SH-SY5Y (cell line): Measurements from ENCODE around the gene TMPRSS6.

Source experiments
- GATA2 ChIP-seq: IDR thresholded peaks from 2 replicates; pipeline ENCODE4 v1.6.1; 2011; ENCODE audit warnings: mild to moderate bottlenecking, low read depth, low read length
- GATA3 ChIP-seq: IDR thresholded peaks from 2 replicates; pipeline ENCODE4 v1.6.1; 2011; ENCODE audit warnings: low read depth, mild to moderate bottlenecking, low read length, moderate library complexity

The TMPRSS6 gene

DNA sequence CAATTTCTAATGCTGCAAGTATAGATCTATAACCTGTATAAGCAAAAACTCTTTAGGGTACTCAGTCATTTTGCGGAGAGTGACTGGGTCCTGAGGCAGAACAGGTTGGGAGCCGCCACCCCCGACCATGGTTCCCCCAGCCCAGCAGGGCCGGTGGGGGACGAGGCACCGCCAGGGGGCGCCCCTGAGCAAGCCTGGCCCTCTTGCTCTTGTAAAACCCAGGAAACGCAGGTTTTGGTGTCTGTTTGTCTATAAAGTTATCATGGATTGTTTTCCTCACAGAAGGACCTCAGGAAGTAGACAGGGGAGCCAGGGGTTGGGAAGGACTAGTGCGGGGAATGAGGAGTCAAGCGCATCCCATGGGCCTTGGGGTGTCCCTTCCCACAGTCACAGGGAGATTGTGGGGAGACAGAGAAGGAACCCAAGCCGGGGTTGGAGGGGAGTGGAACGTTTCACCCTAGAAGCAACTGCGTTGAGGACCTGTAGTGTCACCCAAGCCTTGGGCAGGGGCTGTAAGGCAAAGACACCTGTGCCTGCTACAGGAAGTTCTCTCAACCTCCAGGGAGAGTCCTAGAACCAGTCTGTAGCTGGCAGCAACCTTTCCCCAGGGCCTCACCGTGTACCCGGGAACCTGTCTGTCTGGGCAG lies 31.6 kb downstream of the TMPRSS6 start:
- TF ChIP-seq GATA3 (no peak), GATA2 (no peak)

DNA sequence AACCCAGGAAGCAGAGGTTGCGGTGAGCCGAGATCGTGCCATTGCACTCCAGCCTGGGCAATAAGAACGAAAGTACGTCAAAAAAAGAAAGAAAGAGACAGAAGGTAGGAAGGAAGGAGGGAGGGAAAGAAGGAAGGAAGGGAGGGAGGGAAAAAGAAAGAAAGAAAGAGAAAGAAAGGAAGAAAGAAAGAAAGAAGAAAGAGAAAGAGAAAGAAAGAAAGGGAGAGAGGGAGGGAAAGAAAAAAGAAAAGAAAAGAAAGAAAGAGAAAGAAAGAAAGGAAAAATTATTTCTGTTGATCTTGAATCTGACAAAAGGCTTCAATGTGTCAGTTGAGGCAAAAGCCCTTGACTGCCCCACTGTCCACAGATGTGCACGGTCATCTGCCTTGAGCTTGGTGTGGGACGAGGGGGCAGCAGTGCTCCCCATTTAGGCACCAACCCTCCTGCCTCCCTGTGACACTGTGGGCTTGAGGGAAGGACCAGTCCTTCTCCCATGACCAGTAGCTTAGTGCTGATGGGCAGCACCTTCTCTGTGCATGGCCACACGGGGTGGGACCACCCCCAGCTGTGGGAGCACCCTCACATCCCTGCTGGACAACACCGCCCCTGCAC lies 33.6 kb downstream of the TMPRSS6 start:
- TF ChIP-seq GATA2, result no peak
- TF ChIP-seq GATA3, result no peak

DNA sequence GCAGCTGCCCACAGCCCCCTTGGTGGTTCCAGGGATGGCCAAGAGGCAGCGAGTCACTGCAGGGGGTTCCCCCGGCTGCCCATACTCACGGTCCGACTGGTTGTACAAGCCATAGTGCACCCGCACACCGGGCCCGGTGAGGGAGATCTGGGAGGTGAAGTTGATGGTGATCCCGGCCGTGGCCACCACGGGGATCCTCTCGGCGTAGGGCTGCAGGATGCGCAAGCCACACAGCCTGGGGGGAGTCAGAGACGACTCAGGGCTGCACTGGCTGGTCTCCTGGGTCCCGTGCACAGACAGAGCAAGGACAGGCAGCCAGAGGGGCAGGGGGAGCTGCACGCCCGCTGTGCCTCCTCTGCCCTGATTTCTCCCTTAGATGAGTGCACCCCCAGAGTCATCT lies 34.5 kb downstream of the TMPRSS6 start:
- TF ChIP-seq GATA3 (no peak), GATA2 (no peak)

DNA sequence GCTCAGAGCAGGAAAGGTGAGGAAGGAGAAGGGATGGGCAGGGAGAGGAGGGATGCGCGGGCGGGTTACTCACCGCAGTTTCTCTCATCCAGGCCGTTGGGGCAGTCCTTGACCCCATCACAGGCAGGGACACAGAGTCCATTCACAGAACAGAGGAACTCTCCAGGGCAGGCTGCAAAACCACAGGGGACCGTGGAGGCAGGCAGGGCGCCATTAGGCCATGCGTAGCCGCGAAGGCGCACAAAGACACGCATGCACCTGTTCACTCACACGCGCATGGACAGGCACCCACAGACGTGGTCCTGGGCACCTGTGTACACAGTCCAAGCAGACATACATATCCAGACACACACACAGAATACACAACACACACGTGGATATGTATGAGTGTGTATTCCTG lies 35.0 kb downstream of the TMPRSS6 start:
- no peak for TF ChIP-seq GATA2
- TF ChIP-seq GATA3, result no peak

DNA sequence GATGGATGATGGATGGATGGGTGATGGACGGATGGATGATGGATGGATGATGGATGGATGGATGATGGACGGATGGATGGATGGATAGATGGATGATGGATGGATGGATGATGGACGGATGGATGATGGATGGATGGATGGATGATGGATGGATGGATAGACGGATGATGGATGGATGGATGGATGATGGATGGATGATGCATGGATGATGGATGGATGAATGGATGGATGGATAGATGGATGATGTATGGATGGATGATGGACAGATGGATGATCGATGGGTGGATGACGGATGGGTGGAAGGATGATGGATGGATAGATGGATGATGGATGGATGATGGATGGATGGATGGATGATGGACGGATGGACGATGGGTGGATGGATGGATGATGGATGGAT lies 36.8 kb downstream of the TMPRSS6 start:
- no peak for TF ChIP-seq GATA2
- no peak for TF ChIP-seq GATA3

DNA sequence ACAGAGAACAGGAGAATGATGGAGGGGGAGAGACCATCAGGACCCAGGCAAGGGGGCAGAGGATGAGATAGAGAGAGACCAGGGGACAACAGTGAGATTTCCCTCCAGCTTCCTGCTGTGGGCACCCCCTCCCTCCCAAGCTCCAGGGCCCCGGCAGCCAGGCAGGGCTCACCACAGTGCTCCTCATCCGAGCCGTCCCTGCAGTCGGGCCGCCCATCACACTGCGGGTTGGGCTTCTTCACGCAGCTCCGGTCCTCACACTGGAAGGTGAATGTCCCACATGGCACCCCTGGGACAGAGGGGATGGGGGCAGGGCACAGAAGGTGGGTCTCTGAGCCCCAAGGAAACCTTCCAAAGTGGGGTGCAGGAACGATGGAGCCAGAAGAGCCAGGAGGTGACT lies 38.8 kb downstream of the TMPRSS6 start:
- TF ChIP-seq GATA2 (no peak), GATA3 (no peak)

DNA sequence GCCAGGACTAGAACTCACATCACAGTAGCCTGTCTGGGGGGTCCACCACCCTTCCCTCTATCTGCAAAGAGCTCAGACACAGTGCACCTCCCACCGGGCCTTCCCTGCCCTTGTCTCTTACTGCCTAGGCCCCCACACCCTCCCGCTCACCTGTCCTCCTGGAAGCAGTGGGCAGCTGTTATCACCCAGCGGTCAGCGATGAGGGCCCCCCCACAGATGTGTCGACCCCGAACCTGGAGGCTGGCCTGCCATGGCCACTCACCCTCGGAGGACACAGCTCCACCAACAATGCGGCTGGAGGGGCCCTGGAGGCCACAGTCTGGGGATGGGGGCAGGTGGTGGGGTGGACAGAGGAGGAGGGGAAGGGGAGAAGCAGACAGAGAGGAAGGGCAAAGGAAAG lies 39.2 kb downstream of the TMPRSS6 start:
- TF ChIP-seq GATA3 (no peak), GATA2 (no peak)

DNA sequence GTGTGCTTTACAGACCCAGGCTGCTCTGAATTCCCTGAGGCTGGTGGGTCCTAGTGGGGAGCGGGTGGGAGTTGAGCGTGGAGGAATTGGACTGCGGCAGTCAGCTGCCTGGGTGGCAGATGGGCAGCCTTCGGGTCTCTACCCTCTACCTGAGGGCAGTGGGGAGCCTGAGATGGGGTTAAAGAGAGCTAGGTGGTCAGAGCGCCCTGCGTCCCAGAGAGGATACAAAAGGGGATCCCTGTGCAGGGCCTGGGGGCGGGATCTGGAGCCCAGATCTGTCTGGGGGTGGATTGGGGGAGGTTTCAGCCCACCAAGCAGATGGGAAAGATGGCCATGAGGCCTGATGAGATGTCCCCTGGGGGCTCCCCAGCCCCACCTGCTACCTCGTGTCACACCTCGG lies 39.8 kb downstream of the TMPRSS6 start:
- TF ChIP-seq GATA2 (no peak), GATA3 (no peak)

DNA sequence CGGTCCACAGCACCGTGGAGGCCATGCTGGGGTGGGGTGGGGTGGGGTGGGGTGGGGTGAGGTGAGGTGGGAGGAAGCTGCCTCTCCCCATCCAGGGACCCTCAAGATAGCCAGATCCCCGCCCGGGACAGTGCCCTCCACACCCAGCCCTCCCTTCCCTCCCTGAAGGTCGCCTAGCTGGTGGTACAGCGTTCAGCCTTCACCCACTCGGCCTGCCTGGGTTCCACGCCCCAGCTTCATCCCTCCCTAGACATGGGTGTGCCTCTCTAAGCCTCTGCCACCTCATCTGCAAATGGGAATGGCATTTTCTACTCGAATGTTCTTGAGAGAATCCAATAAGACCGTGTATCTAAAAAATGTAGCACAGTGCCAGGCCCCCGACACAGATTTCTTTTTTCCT lies 40.2 kb downstream of the TMPRSS6 start:
- TF ChIP-seq GATA2 (no peak), GATA3 (no peak)

DNA sequence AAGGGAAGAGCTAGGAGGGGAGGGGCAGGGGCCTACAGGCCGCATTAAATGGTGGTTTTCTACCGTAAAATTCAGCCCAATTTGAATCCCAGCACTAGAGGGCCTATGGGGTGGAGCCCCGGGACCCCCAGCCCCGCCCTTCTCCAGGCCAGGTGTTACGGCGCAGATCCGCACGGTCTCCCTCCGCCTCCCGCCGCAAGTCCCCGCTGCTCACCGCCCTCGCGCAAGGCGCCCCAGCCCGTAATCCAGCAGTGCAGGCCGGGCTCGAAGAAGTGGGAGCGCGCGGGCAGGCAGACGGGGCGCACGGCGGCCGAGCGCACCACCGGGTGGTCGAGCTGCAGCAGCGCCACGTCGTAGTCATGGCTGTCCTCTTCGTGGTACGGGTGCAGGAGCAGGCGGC lies 40.7 kb downstream of the TMPRSS6 start:
- no peak for TF ChIP-seq GATA3
- TF ChIP-seq GATA2, result no peak

DNA sequence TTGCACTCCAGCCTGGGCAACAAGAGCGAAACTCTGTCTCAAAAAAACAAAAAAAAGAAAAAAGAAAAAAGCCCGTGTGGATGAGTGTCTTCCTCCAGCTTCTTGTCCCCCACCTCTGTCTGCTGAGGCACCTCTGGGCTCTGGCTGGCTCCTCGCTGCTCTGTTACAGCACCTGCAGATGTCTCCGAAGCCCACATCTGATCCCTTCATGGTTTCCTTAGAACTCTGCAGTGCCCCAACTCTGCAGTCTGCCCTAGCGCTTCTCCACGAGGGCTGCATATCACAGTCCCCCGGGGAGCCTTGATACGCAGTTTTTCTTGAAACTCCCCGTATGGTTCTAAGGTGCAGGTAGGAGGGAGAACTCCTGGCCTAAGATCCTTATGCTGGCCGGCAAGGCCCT lies 42.1 kb downstream of the TMPRSS6 start:
- TF ChIP-seq GATA3, result no peak
- no peak for TF ChIP-seq GATA2

DNA sequence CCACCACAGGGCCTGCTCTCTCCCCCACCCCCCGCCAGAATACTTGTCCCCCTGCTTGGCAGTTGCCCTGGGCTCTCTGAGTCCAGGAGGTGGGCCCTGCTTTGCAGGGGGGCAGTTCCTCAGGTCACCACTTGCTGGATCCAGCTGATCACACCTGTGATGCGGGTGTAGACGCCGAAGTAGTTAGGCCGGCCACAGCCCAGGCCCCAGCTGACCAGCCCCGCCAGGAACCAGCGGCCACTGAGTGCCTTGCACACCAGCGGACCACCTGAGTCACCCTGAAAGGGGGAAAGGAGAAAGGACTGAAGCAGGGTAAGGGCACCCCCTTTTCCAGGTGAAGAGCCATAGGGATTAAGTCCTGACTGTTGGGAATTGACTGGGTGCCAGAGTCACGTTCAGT lies 43.6 kb downstream of the TMPRSS6 start:
- TF ChIP-seq GATA2, result no peak
- TF ChIP-seq GATA3, result no peak

DNA sequence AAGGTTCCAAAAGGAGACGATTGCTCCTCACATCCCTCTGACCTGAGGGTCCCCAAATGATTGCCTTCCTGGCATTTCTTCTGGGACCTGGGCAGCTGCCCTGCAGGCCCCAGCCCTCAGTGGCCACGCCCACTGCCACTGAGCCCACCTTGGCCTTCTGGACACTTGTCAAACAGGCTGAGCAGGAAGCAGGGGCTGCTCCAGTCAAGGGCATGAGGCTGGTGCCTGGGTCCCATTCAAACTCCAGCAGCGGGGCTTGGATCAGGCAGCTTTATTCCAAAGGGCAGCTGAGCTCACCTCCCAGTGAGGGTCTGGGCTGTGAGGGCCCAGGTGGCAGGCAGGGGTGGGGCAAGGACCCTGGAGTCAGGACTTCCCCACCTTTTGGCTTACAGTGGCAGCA lies 44.3 kb downstream of the TMPRSS6 start:
- TF ChIP-seq GATA2 (no peak), GATA3 (no peak)

DNA sequence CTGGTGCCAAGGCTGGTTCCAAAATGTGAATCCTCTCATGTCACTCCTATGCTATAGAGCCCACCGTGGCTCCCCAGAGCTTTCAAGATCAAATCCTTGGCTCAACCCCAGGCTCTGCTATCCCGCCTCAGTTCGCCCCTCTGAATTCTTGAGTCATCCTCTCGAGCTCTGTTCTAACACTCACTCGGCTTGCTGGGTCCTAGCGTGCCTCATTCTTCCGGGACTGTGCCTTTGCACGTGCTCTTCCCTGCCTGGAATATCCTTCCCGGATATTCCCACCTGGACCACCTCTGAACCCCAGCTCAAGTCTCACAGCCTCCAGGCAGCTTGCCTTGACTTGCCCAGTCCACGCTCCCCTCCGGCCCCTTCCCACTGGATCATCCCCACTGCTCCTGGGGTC lies 45.0 kb downstream of the TMPRSS6 start:
- TF ChIP-seq GATA2 (no peak), GATA3 (no peak)
